ENCODE results near the gene RELN.

GRCh38 chr7:103811997-103812396, 177.5 kb downstream of the RELN start:
- TF ChIP-seq EZH2phosphoT487 (IDR thresholded peaks at IDR 0.05; ENCODE audit: borderline replicate concordance) (no peak), CTCF (conservative IDR thresholded peaks at IDR 0.05; ENCODE audit: low read length) (no peak)
